Thymus (tissue), 11 donors: ENCODE measurements around the gene TMEM269. TPM values are rescaled to one million over a fixed set of nuclear protein-coding genes. Genes with fewer than 3 reads are reported as not detected.
"Not testable (repeated sequence)": the region's sequence is repeated elsewhere in the genome, so short reads cannot be mapped to it uniquely, and the experiment has no call there.

Source experiments
- DNase-seq, 9 donors: peaks; one replicate each; pipeline ENCODE4 v3.0.0-alpha.2; 2013; ENCODE audit warnings: low spot score in 9 of 9, low read depth in 6 of 9, missing footprints in 1 of 9
- H3K27ac ChIP-seq, 2 donors: one replicate each; pipeline ENCODE4 v1.5.1; 2013; ENCODE audit warnings: control low read depth in 1 of 2, low read depth in 1 of 2, low read length in 1 of 2, mild to moderate bottlenecking in 1 of 2, moderate library complexity in 1 of 2
- H3K27me3 ChIP-seq, 2 donors: one replicate each; pipeline ENCODE4 v1.5.1; 2013; ENCODE audit warnings: low read length in 1 of 2; ENCODE audit not compliant: control insufficient read depth in 2 of 2, insufficient read depth in 1 of 2
- H3K36me3 ChIP-seq, 2 donors: one replicate each; pipeline ENCODE4 v1.5.1; 2013; ENCODE audit warnings: low read length in 1 of 2, mild to moderate bottlenecking in 1 of 2, moderate library complexity in 1 of 2; ENCODE audit not compliant: control insufficient read depth in 2 of 2, insufficient read depth in 2 of 2
- H3K4me1 ChIP-seq, 2 donors: one replicate each; pipeline ENCODE4 v1.5.1; 2013; ENCODE audit warnings: low read length in 2 of 2; ENCODE audit not compliant: control insufficient read depth in 2 of 2, insufficient read depth in 2 of 2
- H3K4me3 ChIP-seq, 2 donors: one replicate each; pipeline ENCODE4 v1.5.1; 2013; ENCODE audit warnings: low read length in 2 of 2, control low read depth in 1 of 2, mild to moderate bottlenecking in 1 of 2
- H3K9me3 ChIP-seq, 2 donors: one replicate each; pipeline ENCODE4 v1.5.1; 2013; ENCODE audit warnings: low read length in 1 of 2, mild to moderate bottlenecking in 1 of 2; ENCODE audit not compliant: control insufficient read depth in 2 of 2, insufficient read depth in 1 of 2
- WGBS: extraction: QIAGEN DNeasy Blood & Tissue Kit; methylation state at CpG from one replicate; pipeline ENCODE4 v1.1.7; 2013; 5-methylcytosine and 5-hydroxymethylcytosine counted together
- polyA plus RNA-seq: library from polyadenylated mRNA; stranded (reverse); fragments of 200-250 nt; gene quantifications from one replicate; pipeline ENCODE4 v1.2.3, GENCODE V29; 2013
- total RNA-seq: library from RNA; stranded (reverse); fragments of 120-200 nt; gene quantifications from one replicate; pipeline ENCODE4 v1.2.4, GENCODE V29; 2013
- donor health status: healthy.

Gene TMEM269
- total and polyA plus RNA-seq, 2 donors, result 0.05 to 0.32 TPM

DNA sequence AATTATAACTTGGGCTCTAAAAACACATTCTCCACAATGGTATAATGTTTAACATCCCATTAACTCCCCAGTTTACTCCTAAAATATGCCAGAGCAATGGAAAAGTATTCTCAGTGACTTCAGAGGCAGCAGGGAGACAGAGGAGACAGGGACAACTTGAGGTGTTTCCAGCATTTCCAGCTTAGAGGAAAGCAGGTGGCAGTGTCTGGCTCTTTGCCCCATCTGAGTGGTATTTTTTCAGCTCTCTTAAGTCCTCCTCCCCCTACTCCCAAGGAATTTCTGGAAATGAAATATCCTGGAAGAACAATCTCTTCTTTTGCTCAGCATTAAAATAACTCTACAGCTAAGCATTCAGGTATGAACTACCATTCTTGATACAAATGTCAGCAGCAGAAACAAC lies 21.4 kb downstream of the TMEM269 start:
- Histone ChIP-seq H3K9me3 (peaks cover 0 to 3% of the 10 kb centered on the region in 2 donors), H3K4me1 (peaks cover 7 to 17% of the 10 kb centered on the region in 2 donors), H3K27me3 (no peaks in the 10 kb centered on the region), H3K36me3 (peaks cover 19 to 30% of the 10 kb centered on the region in 2 donors), H3K4me3 (no peak overlapping the region), H3K27ac (no peak overlapping the region)
- no peak for DNase-seq

- peak overlapping the region; percentile 8 to 80 for H3K27ac ChIP-seq
- H3K9me3 ChIP-seq, result peaks cover 0 to 3% of the 10 kb centered on the region in 2 donors
- H3K4me3 ChIP-seq, result no peak overlapping the region
- no peak for DNase-seq
- peaks cover 23 to 34% of the 10 kb centered on the region in 2 donors for H3K36me3 ChIP-seq
- peaks cover 7 to 17% of the 10 kb centered on the region in 2 donors for H3K4me1 ChIP-seq
- no peaks in the 10 kb centered on the region for H3K27me3 ChIP-seq
- 97% methylated on average over 5 of the region's 5 CpGs for WGBS
Measured at GRCh38 chr1:42806593-42806992, 21.8 kb downstream of the TMEM269 start.

DNA sequence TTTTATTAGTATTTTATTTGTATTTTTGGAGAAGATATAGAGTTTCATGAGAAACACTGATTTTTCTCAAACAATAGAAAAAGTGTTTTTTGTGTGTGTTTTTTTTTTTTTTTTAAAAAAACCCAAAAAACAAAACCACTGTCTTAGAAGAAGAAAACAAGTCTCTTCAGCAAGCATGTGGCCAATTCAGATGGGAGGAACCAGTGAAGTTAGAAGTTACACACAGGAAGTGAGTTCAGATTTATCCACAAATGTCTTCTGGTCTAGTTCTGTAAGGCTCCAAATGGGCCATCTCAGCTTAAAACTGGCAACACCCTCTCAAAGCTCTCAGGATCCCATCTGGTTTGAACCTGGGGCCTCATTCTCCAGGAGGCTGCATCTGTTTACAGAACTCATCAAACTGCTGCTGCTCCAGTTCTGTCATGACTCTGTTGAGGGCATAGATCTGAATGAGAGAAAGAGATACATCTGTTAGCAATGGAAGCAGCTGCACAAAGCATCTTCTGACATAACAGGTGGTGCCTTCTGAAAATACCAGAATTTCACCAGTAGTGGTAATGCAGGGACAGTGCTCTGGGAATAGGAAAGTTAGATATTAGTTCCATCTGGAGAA lies 22.4 kb downstream of the TMEM269 start:
- Histone ChIP-seq H3K27ac (peak overlapping the region; percentile 53 to 80), H3K9me3 (peaks cover 0 to 3% of the 10 kb centered on the region in 2 donors), H3K4me1 (peaks cover 7 to 17% of the 10 kb centered on the region in 2 donors), H3K27me3 (no peaks in the 10 kb centered on the region), H3K36me3 (peaks cover 23 to 35% of the 10 kb centered on the region in 2 donors), H3K4me3 (no peak overlapping the region)
- peak in 3 of 9 donors; percentile 38 to 61 (median 40) for DNase-seq

- DNase-seq, H3K9me3 ChIP-seq, H3K4me3 ChIP-seq, H3K27me3 ChIP-seq, H3K27ac ChIP-seq: not testable (repeated sequence)
- WGBS, result 98% methylated on average over 3 of the region's 3 CpGs
- Histone ChIP-seq H3K36me3 (peaks cover 18 to 21% of the 10 kb centered on the region in 2 donors), H3K4me1 (peaks cover 0 to 13% of the 10 kb centered on the region in 2 donors)
Measured at GRCh38 chr1:42814815-42815214, 30.0 kb downstream of the TMEM269 start.

DNA sequence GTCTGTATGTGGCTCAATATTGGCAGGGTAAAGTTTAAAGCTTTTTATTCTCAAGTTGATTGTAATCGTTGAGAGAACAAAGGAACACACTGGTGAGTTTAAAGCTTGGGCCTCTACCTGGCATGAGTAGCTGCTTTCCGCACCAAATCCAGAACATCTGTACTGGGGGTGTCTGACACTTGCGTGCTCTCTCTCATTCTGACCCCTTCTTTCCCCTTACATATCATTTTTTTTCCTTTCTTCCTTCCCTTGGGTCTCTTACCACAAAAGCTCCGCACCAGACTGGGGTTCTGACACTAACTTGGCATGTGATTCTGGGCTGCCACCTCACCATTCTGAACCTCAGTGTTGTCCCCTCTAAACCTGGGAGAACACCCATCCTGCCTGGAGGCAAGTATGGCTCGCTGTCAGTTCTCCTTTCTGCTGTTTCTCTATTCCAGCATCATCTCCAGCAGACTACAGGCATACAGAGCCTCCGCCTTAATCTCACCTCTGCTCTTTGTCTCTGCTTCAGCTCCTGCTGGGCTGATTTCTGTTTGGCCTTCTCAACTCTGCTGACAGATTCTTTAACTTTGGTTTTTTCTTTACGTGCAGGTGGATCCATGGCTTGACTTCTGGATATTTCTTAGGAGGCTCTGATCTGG lies 31.3 kb downstream of the TMEM269 start:
- Histone ChIP-seq H3K9me3 (no peaks in the 10 kb centered on the region), H3K36me3 (peaks cover 10 to 15% of the 10 kb centered on the region in 2 donors), H3K27ac (peak overlapping the region; percentile 79 to 82), H3K4me1 (peaks cover 0 to 13% of the 10 kb centered on the region in 2 donors), H3K27me3 (no peaks in the 10 kb centered on the region), H3K4me3 (peak overlapping the region; percentile 93 to 94)
- WGBS, result 41% methylated on average over 7 of the region's 7 CpGs
- no peak for DNase-seq

DNA sequence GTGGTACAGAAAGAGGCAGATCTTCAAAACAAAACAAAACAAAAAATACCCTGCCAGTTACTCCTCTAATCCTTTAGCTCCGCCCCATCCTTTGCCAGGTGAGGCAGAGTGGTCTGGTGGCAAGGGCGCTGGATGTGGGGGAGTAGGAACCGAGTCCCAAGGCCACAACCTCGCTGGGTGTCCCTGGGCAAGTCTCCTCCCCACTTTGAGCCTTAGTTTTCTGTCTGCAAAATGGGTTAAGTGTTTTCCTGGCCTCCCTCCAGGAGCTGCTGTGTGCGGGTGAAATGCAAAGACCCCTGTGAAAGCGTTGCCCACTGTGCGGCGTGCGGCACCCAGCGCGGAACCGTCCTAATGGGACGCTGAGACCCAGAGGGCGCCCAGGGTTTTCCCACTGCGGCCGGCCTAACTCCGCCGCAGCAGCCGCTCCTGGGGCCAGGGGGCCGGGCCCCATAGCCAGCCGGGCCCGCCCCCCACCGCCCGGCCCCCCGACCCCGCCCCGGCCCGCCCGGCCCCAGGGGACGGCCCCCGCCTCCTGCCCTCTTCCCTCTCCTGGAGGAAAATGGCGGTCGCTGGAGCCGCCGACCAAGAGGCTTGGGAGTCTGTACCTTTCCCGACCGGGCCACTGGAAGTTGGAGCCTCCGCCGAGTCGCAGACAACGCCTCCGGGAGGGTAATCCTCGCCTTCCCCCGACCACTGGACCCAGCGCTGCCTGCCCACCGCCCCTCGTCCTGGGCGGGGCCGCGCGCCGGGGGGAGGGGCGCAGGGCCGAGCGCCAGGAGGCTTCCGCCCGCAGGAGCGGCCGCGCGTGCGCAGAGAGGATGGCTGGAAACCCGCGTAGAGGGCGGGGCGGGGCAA lies 32.0 kb downstream of the TMEM269 start, which contains the start of the genes ERMAP and SVBP:
ERMAP (plus strand) TSS at position 538 of the 855 bp plus-strand sequence. CDS start 13,327 bp downstream, outside the sequence.
SVBP (minus strand) TSS at position 813 of the 855 bp plus-strand sequence. CDS start 853 bp downstream, outside the sequence.
- peak within 1 kb of the TSS; percentile 93 to 94 for H3K4me3 ChIP-seq
- WGBS, result 1% methylated on average over 66 of the region's 66 CpGs
- DNase-seq, result peak; percentile 60 to 95 (median 90)
- peak within 1 kb of the TSS; percentile 91 to 99 for H3K27ac ChIP-seq
- peaks cover 5 to 9% of the 10 kb centered on the region in 2 donors for H3K36me3 ChIP-seq
- no peaks in the 10 kb centered on the region for H3K27me3 ChIP-seq
- H3K9me3 ChIP-seq, result no peaks in the 10 kb centered on the region
- peaks cover 0 to 13% of the 10 kb centered on the region in 2 donors for H3K4me1 ChIP-seq

DNA sequence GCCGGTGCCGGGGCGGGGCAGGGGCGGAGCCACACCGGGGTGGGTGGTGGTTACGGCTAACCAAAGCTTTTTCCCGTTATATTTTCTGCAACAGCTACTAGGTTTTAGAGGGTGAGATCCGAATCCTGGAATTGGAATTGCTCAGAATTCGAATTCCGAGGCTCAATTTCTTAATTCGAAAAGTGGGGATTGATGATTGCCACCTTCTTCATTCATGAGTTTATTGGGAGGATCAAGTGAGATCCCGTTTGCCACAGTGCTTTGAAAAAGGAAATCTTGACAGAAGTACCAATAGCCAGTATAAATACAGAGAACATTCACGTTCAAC lies 32.6 kb downstream of the TMEM269 start:
- 1% methylated on average over 13 of the region's 13 CpGs for WGBS
- peaks cover 0 to 13% of the 10 kb centered on the region in 2 donors for H3K4me1 ChIP-seq
- no peak overlapping the region for H3K27ac ChIP-seq
- H3K4me3 ChIP-seq, result peak overlapping the region; percentile 48 to 93
- H3K9me3 ChIP-seq, result no peaks in the 10 kb centered on the region
- no peaks in the 10 kb centered on the region for H3K27me3 ChIP-seq
- DNase-seq, result no peak
- H3K36me3 ChIP-seq, result peaks cover 5 to 9% of the 10 kb centered on the region in 2 donors

DNA sequence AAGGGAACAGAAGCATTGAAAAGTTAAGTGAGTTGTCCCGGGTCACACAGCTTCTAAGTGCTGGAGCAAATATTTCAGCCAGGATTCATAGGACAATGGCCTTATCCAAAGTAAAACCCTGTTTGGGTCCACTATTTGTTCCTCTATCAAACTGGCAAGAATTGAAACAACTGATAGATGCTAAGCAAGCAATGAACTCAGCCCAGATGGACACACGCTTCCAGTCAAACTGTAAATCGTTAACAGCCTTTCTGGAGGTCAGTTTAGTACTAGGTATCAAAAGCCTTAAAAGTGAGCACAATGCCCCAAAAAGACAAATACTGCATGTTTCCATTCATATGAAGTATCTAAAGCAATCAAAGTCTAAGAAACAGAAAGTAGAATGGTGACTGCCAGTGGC lies 33.2 kb downstream of the TMEM269 start:
- Histone ChIP-seq H3K9me3 (no peaks in the 10 kb centered on the region), H3K4me3 (no peak overlapping the region), H3K27me3 (no peaks in the 10 kb centered on the region), H3K4me1 (peaks cover 0 to 13% of the 10 kb centered on the region in 2 donors), H3K27ac (no peak overlapping the region), H3K36me3 (peaks cover 5 to 9% of the 10 kb centered on the region in 2 donors)
- no peak for DNase-seq
- WGBS, result 99% methylated on average over 3 of the region's 3 CpGs
